ENCODE measurements around the gene ZBTB20. TPM values are rescaled to one million over a fixed set of nuclear protein-coding genes. Genes with fewer than 3 reads are reported as not detected.

The ZBTB20 gene
- total and polyA plus RNA-seq, 2 donors from 2014 or later, result 0.99 to 142 TPM

GRCh38 chr3:114351123-114351821 is 795.8 kb downstream of the ZBTB20 start:
- TF ChIP-seq, protein P1, sequence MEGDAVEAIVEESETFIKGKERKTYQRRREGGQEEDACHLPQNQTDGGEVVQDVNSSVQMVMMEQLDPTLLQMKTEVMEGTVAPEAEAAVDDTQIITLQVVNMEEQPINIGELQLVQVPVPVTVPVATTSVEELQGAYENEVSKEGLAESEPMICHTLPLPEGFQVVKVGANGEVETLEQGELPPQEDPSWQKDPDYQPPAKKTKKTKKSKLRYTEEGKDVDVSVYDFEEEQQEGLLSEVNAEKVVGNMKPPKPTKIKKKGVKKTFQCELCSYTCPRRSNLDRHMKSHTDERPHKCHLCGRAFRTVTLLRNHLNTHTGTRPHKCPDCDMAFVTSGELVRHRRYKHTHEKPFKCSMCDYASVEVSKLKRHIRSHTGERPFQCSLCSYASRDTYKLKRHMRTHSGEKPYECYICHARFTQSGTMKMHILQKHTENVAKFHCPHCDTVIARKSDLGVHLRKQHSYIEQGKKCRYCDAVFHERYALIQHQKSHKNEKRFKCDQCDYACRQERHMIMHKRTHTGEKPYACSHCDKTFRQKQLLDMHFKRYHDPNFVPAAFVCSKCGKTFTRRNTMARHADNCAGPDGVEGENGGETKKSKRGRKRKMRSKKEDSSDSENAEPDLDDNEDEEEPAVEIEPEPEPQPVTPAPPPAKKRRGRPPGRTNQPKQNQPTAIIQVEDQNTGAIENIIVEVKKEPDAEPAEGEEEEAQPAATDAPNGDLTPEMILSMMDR (IDR thresholded peaks at IDR 0.05; ENCODE audit: borderline replicate concordance, extremely low read depth, insufficient read depth), result no peak
- Histone ChIP-seq H3K36me3 (ENCODE audit: control insufficient read depth in 2 of 3, insufficient read depth in 3 of 3, low read length in 3 of 3) (peaks cover 5 to 21% (median 18%) of the 10 kb centered on the region in 3 donors), H3K27me3 (ENCODE audit: control insufficient read depth, insufficient read depth, low read length) (no peaks in the 10 kb centered on the region), H3K27ac (ENCODE audit: low read depth in 2 of 2, low read length in 2 of 2) (no peak overlapping the region), H3K4me3 (ENCODE audit: low read length in 3 of 3) (no peak overlapping the region), H3K9me3 (ENCODE audit: control insufficient read depth in 2 of 3, insufficient read depth in 1 of 3, low read length in 3 of 3) (no peaks in the 10 kb centered on the region), H3K9ac (ENCODE audit: low read length in 3 of 3) (no peak overlapping the region), H3K4me1 (ENCODE audit: control insufficient read depth in 2 of 3, insufficient read depth in 2 of 3, low read depth in 1 of 3, low read length in 3 of 3) (peaks cover 0 to 2% (median 2%) of the 10 kb centered on the region in 3 donors)
- DNase-seq (peak in 1 of 5 donors; percentile 69), FAIRE-seq (no peak)
- intact Hi-C loops (cut with DNase I), result no loop called here

DNA sequence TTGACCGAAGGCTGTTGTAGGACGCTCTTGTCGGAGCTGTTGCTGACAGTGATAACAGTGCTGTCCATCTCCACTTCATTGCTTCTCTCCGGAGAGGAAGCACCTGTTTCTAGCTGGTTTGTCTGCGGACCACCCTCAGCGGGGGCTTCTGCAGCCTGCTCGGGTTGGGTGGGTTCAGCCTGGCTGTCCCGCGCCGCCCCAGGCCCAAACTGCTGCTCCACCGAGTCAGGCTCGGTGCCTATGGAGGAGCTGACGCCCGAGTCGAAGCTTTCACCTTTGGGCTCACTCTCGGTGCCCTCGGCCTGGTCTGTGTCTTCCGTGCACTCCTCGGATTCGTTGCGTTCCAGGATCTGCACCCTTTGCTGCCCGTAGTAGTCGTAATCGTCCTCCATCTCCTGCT is 796.4 kb downstream of the ZBTB20 start:
- Histone ChIP-seq H3K4me1 (ENCODE audit: control insufficient read depth in 2 of 3, insufficient read depth in 2 of 3, low read depth in 1 of 3, low read length in 3 of 3) (peaks cover 0 to 2% (median 2%) of the 10 kb centered on the region in 3 donors), H3K9me3 (ENCODE audit: control insufficient read depth in 2 of 3, insufficient read depth in 1 of 3, low read length in 3 of 3) (no peaks in the 10 kb centered on the region), H3K4me3 (ENCODE audit: low read length in 3 of 3) (no peak overlapping the region), H3K27me3 (ENCODE audit: control insufficient read depth, insufficient read depth, low read length) (no peaks in the 10 kb centered on the region), H3K27ac (ENCODE audit: low read depth in 2 of 2, low read length in 2 of 2) (no peak overlapping the region), H3K36me3 (ENCODE audit: control insufficient read depth in 2 of 3, insufficient read depth in 3 of 3, low read length in 3 of 3) (peaks cover 5 to 21% (median 18%) of the 10 kb centered on the region in 3 donors), H3K9ac (ENCODE audit: low read length in 3 of 3) (no peak overlapping the region)
- DNase-seq, result peak in 1 of 5 donors; percentile 60
- no peak for FAIRE-seq
- TF ChIP-seq, protein P1 (IDR thresholded peaks at IDR 0.05; ENCODE audit: borderline replicate concordance, extremely low read depth, insufficient read depth), result no peak
- intact Hi-C loops (cut with DNase I), result no loop called here

- H3K4me3 ChIP-seq (ENCODE audit: low read length in 3 of 3), result no peak overlapping the region
- peaks cover 5 to 21% (median 18%) of the 10 kb centered on the region in 3 donors for H3K36me3 ChIP-seq (ENCODE audit: control insufficient read depth in 2 of 3, insufficient read depth in 3 of 3, low read length in 3 of 3)
- intact Hi-C loops (cut with DNase I), result no loop called here
- no peak overlapping the region for H3K9ac ChIP-seq (ENCODE audit: low read length in 3 of 3)
- H3K27ac ChIP-seq (ENCODE audit: low read depth in 2 of 2, low read length in 2 of 2), result no peak overlapping the region
- H3K4me1 ChIP-seq (ENCODE audit: control insufficient read depth in 2 of 3, insufficient read depth in 2 of 3, low read depth in 1 of 3, low read length in 3 of 3), result peaks cover 0 to 2% (median 2%) of the 10 kb centered on the region in 3 donors
- FAIRE-seq (no peak), DNase-seq (no peak)
- H3K27me3 ChIP-seq (ENCODE audit: control insufficient read depth, insufficient read depth, low read length), result no peaks in the 10 kb centered on the region
- H3K9me3 ChIP-seq (ENCODE audit: control insufficient read depth in 2 of 3, insufficient read depth in 1 of 3, low read length in 3 of 3), result no peaks in the 10 kb centered on the region
- TF ChIP-seq, protein P1 (IDR thresholded peaks at IDR 0.05; ENCODE audit: borderline replicate concordance, extremely low read depth, insufficient read depth), result no peak
Measured at GRCh38 chr3:114350271-114350670, 796.8 kb downstream of the ZBTB20 start.

Measured in kidney (tissue), 14 donors.